GM12892 (cell line): ENCODE data around the gene RAB11B.
A peak's percentile ranks its signal among the peaks of the same experiment; 100 is the strongest.
"Not testable (repeated sequence)": the region's sequence is repeated elsewhere in the genome, so short reads cannot be mapped to it uniquely, and the experiment has no call there.

ENCODE experiments used
- DNase-seq: peaks from one replicate; pipeline ENCODE4 v3.0.0; 2011; ENCODE audit not compliant: insufficient read length
- FAIRE-seq: peaks from 2 replicates; lab custom pipeline; 2011; peaks lifted over from hg19 to GRCh38; lab: Jason Lieb, UNC
- POLR2A ChIP-seq: IDR thresholded peaks from 2 replicates; pipeline ENCODE4 v1.6.1; 2011; ENCODE audit warnings: low read depth, low read length, control low read depth
- POLR2AphosphoS5 ChIP-seq: IDR thresholded peaks from 2 replicates; pipeline ENCODE4 v1.6.1; 2011; ENCODE audit warnings: low read depth, low read length, control low read depth
- TAF1 ChIP-seq: IDR thresholded peaks from 2 replicates; pipeline ENCODE4 v1.6.1; 2011; ENCODE audit warnings: low read depth, mild to moderate bottlenecking, control low read depth, low read length, borderline replicate concordance

The RAB11B gene

GRCh38 chr19:8430650-8431049 is 40.5 kb downstream of the RAB11B start:
- FAIRE-seq (no peak), DNase-seq (no peak)
- TF ChIP-seq POLR2AphosphoS5 (no peak), POLR2A (no peak), TAF1 (no peak)

DNA sequence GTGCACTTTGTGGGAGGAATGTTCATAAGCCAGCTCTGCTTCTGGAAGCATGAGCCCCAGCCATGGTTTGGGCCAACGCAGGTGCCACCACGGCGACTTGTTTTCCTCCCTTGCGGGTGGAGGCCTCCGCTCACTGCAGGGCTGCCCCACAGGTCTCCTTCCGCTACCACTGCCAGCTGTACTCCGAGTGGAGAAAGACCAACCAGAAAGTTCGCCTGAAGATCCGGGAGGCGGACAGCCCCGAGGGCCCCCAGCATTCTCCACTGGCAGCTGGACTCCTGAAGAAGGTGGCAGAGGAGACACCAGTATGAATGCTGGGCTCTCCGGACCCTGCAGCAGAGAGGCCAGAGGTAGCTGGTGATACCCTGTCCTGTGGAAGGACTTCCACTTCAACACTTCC is 48.1 kb downstream of the RAB11B start:
- TF ChIP-seq POLR2AphosphoS5 (no peak), TAF1 (no peak), POLR2A (no peak)
- no peak for FAIRE-seq
- DNase-seq: no peak

- DNase-seq (no peak), FAIRE-seq (no peak)
- TF ChIP-seq TAF1: no peak
- TF ChIP-seq POLR2A: no peak
- no peak for TF ChIP-seq POLR2AphosphoS5
Observed at GRCh38 chr19:8441725-8442544, 51.8 kb downstream of the RAB11B start.

GRCh38 chr19:8444140-8444676 is 54.0 kb downstream of the RAB11B start:
- not testable (repeated sequence) for FAIRE-seq, DNase-seq

- TF ChIP-seq POLR2AphosphoS5 (peak; percentile 86), POLR2A (peak; percentile 91), TAF1 (peak; percentile 93)
- FAIRE-seq: peak; percentile 100
- DNase-seq: peak; percentile 96
Observed at GRCh38 chr19:8444677-8445487, 54.7 kb downstream of the RAB11B start, which contains the start of gene HNRNPM. Gene HNRNPM, plus strand, starts transcription at chr19:8444975. Its CDS starts 24 bp downstream, at chr19:8444999.

DNA sequence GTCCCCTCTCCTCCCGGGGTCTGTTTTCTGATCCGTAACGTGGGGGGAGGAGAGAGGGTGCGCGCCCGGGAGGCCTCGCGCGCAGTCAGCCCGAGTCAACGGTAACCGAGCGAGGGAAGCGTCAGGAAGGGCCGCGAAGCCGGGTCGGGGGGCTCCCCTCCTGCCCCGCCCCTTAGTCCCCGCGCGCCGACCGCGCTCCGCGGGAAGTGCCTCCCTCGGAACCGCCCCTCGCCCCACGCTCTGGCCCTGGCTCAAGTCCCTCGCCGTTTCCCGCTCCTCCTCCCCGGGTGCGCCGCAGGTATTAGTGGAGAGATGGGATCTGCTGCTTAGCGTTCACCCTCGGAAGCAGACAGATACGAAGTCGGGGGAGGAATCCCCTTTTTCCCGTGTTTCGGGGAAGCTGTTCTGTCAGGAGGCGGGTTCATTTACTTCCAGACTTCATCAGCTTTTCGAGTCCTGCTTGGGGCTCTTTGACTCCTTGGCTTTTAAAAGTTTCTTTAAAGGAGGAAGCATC is 55.4 kb downstream of the RAB11B start:
- TF ChIP-seq POLR2A: no peak
- TF ChIP-seq POLR2AphosphoS5: no peak
- TF ChIP-seq TAF1: no peak
- peak; percentile 40 for DNase-seq
- FAIRE-seq: no peak

GRCh38 chr19:8446061-8446709 is 56.0 kb downstream of the RAB11B start:
- FAIRE-seq (peak; percentile 62), DNase-seq (no peak)
- TF ChIP-seq POLR2A: no peak
- no peak for TF ChIP-seq TAF1
- no peak for TF ChIP-seq POLR2AphosphoS5

- DNase-seq (no peak), FAIRE-seq (peak; percentile 62)
- TF ChIP-seq TAF1 (no peak), POLR2A (no peak), POLR2AphosphoS5 (no peak)
Observed at GRCh38 chr19:8449830-8450229, 59.7 kb downstream of the RAB11B start.

DNA sequence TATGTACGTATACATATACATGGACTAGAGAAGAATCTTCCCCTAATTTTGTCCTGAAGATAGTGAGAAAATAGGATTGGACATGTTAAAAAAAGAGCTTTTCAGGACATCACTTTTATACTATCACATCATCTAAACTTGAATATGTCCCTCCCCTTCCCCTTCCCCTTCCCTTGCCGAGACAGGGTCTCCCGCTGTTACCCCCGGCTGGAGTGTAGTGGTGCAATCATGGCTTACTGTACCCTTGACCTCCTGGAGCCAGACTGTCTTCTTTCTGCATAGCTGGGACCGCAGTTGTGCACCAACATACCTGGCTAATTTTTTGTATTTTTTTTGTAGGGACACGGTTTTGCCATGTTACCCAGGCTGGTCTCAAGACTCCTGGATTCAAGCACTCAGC is 61.2 kb downstream of the RAB11B start:
- no peak for FAIRE-seq
- TF ChIP-seq POLR2AphosphoS5: no peak
- no peak for TF ChIP-seq POLR2A
- no peak for TF ChIP-seq TAF1
- no peak for DNase-seq

DNA sequence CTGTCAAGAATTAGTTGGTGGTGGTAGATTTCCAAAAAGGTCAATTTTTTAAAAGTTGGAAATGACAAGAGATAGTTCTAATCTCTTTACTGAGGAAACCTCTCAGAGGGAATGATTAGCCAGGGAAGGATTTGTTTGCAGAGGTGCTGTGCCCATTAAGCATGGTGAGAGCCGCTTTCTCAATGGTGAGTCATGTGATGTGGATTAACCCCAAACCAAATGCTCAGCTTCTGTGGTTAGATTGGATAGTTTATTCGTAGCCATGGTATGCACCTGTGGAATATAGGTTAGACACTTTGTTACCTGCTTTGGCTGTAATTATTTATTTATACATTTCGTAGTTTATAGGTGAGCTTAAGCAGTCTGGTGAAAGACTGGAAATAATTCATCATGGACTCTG is 61.7 kb downstream of the RAB11B start:
- TF ChIP-seq TAF1 (no peak), POLR2AphosphoS5 (no peak), POLR2A (no peak)
- DNase-seq (no peak), FAIRE-seq (no peak)

GRCh38 chr19:8452446-8453123 is 62.4 kb downstream of the RAB11B start:
- no peak for FAIRE-seq

More at GRCh38 chr19:8452446-8453123, 62.4 kb downstream of the RAB11B start:
- DNase-seq: no peak
- TF ChIP-seq TAF1: no peak
